Activated T-helper 1 cell treated with anti-CD3 and anti-CD28 coated beads, Interleukin-12 subunit alpha, Interleukin-12 subunit beta, Interleukin-2, Interleukin-4 antibody, amounts not matched to agents 30 ng/mL and 10 ng/mL and 1 ng/mL, durations not matched to agents 14 hours and 24 hours and 36 hours (primary cell): ENCODE results near the gene NRXN3. TPM values are rescaled to one million over a fixed set of nuclear protein-coding genes. Genes with fewer than 3 reads are reported as not detected.

Source experiments
- DNase-seq: peaks from one replicate; pipeline ENCODE4 v3.0.0; 2021; ENCODE audit warnings: low spot score
- H3K27ac Mint-ChIP-seq: one replicate; pipeline ENCODE4 v1.8.0; 2021; ENCODE audit warnings: mild to moderate bottlenecking, mixed read lengths
- H3K27me3 Mint-ChIP-seq: one replicate; pipeline ENCODE4 v1.8.0; 2022; ENCODE audit warnings: mild to moderate bottlenecking, moderate library complexity, mixed read lengths; ENCODE audit not compliant: insufficient read depth
- H3K36me3 Mint-ChIP-seq: one replicate; pipeline ENCODE4 v1.8.0; 2021; ENCODE audit warnings: low read depth, mixed read lengths
- H3K4me1 Mint-ChIP-seq: one replicate; pipeline ENCODE4 v1.8.0; 2021; ENCODE audit warnings: low read depth, mixed read lengths
- H3K4me3 Mint-ChIP-seq: one replicate; pipeline ENCODE4 v1.8.0; 2021; ENCODE audit warnings: mild to moderate bottlenecking, moderate library complexity, mixed read lengths
- H3K9me3 Mint-ChIP-seq: one replicate; pipeline ENCODE4 v1.8.0; 2021; ENCODE audit warnings: mixed read lengths
- intact Hi-C: fragments of 100-400 bp; cut with micrococcal nuclease; formaldehyde crosslinking; loops from one replicate; pipeline ENCODE4 v1.15.1; 2024
- total RNA-seq: library from RNA; stranded (reverse); gene quantifications from 2 replicates; pipeline ENCODE4 v1.2.3, GENCODE V29; 2022

NRXN3 gene
- total RNA-seq, 1 donor from 2014 or later: not detected

DNA sequence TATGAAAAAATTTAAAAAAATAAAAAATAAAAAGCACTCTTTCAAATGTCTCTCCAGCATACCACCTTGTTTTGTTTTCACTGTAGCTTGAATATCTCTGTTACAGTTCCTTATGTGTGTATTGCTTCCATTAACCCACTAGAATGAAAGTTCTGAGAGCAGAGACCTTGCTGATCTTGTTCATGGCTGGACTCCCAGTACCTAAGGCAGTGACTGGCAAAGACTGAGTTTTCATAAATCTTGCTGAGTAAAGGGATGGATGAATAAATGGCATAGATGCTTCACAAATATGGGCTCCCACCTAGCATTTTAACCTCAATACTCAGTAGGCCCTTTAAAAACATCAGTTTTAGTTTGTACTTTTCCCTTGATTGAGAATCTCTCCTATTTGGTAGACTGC is 1125.2 kb downstream of the NRXN3 start:
- no peak overlapping the region for H3K4me3 Mint-ChIP-seq
- intact Hi-C loops: no loop called here
- H3K27ac Mint-ChIP-seq: no peak overlapping the region
- H3K9me3 Mint-ChIP-seq: no peaks in the 10 kb centered on the region
- H3K27me3 Mint-ChIP-seq: no peaks in the 10 kb centered on the region
- no peaks in the 10 kb centered on the region for H3K4me1 Mint-ChIP-seq
- no peaks in the 10 kb centered on the region for H3K36me3 Mint-ChIP-seq
- no peak for DNase-seq

GRCh38 chr14:79298373-79298772 is 1128.2 kb downstream of the NRXN3 start:
- peaks cover 3% of the 10 kb centered on the region for H3K9me3 Mint-ChIP-seq
- H3K27ac Mint-ChIP-seq: no peak overlapping the region
- no peaks in the 10 kb centered on the region for H3K36me3 Mint-ChIP-seq
- intact Hi-C loops: no loop called here
- no peak for DNase-seq
- H3K27me3 Mint-ChIP-seq: no peaks in the 10 kb centered on the region
- H3K4me1 Mint-ChIP-seq: no peaks in the 10 kb centered on the region
- H3K4me3 Mint-ChIP-seq: no peak overlapping the region

- Mint-ChIP-seq H3K4me3 (no peak overlapping the region), H3K9me3 (peaks cover 3% of the 10 kb centered on the region), H3K27me3 (no peaks in the 10 kb centered on the region), H3K4me1 (no peaks in the 10 kb centered on the region), H3K27ac (no peak overlapping the region), H3K36me3 (no peaks in the 10 kb centered on the region)
- no peak for DNase-seq
- intact Hi-C loops: no loop called here
These were observed 1129.0 kb downstream of the NRXN3 start for GRCh38 chr14:79299162-79299561.

GRCh38 chr14:79304279-79304678 is 1134.1 kb downstream of the NRXN3 start:
- Mint-ChIP-seq H3K9me3 (peaks cover 6% of the 10 kb centered on the region), H3K4me1 (no peaks in the 10 kb centered on the region), H3K36me3 (no peaks in the 10 kb centered on the region), H3K27ac (no peak overlapping the region), H3K4me3 (no peak overlapping the region), H3K27me3 (no peaks in the 10 kb centered on the region)
- no peak for DNase-seq
- intact Hi-C loops: no loop called here

DNA sequence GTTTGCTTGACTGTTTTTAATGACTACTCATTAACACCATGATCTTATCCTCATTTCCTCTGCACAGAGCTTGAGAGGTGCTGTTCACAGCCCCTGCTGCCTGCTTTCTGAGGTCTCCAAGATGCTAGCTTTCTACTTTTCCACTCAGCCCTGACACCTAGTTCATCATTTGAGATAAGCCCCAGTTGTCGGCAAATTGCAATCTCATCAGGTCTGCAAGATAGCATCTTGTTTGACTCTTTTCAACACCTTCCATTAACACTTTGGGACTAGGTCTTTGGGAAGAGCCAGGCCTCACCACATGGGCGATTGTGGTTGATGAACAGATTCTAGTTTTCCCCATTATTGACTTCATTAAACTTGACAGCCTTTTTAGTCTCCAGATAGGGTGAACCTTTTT is 1136.4 kb downstream of the NRXN3 start:
- no peak overlapping the region for H3K27ac Mint-ChIP-seq
- H3K4me1 Mint-ChIP-seq: no peaks in the 10 kb centered on the region
- no peak for DNase-seq
- intact Hi-C loops: no loop called here
- H3K9me3 Mint-ChIP-seq: peaks cover 5% of the 10 kb centered on the region
- H3K27me3 Mint-ChIP-seq: no peaks in the 10 kb centered on the region
- H3K36me3 Mint-ChIP-seq: no peaks in the 10 kb centered on the region
- H3K4me3 Mint-ChIP-seq: no peak overlapping the region

DNA sequence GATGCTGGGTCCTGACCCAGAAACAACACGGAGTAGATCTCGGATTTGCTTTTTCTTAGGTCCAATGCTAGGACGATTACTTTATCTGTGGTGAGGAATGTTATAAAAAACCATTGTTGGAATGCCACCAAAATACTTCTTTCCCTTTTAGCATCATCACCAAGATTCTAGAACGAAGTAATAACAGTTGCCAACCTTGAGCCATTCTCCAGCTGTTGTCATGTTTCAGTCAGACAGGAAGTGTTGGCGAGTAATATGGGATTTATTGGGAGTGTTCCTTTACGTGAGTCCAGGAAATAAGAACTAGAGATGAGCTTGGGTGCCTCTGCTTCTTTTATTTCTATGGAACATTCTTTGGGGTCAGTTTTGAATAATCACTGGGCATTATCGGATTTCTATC is 1148.2 kb downstream of the NRXN3 start:
- Mint-ChIP-seq H3K9me3 (no peaks in the 10 kb centered on the region), H3K27ac (no peak overlapping the region), H3K36me3 (no peaks in the 10 kb centered on the region), H3K27me3 (no peaks in the 10 kb centered on the region), H3K4me1 (no peaks in the 10 kb centered on the region), H3K4me3 (no peak overlapping the region)
- intact Hi-C loops: no loop called here
- DNase-seq: no peak

DNA sequence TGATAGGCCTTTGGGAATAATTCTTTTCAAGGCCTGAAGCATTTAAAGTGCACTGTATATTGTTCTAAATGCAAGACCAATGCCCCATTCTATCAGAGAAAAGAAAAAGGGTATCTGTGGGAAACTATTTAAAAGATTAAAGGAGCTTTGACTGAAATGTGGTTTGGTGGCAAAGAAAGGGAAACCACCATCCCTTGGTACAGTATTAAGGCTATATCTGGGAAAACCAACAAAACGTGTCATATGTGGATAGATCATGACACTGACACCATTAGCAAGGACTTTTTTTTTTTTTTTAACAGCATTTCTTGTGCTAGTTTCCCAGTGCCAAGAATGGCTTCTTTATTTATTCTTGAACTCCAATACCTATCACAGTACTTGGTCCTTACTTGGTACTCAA is 1150.4 kb downstream of the NRXN3 start:
- Mint-ChIP-seq H3K9me3 (no peaks in the 10 kb centered on the region), H3K36me3 (no peaks in the 10 kb centered on the region), H3K4me3 (no peak overlapping the region), H3K4me1 (no peaks in the 10 kb centered on the region), H3K27ac (no peak overlapping the region), H3K27me3 (no peaks in the 10 kb centered on the region)
- intact Hi-C loops: no loop called here
- no peak for DNase-seq

GRCh38 chr14:79321070-79321469 is 1150.9 kb downstream of the NRXN3 start:
- Mint-ChIP-seq H3K27ac (no peak overlapping the region), H3K36me3 (no peaks in the 10 kb centered on the region), H3K27me3 (no peaks in the 10 kb centered on the region), H3K9me3 (no peaks in the 10 kb centered on the region), H3K4me1 (no peaks in the 10 kb centered on the region), H3K4me3 (no peak overlapping the region)
- DNase-seq: no peak
- intact Hi-C loops: no loop called here

GRCh38 chr14:79325071-79325470 is 1154.9 kb downstream of the NRXN3 start:
- H3K4me1 Mint-ChIP-seq: no peaks in the 10 kb centered on the region
- no peaks in the 10 kb centered on the region for H3K36me3 Mint-ChIP-seq
- intact Hi-C loops: no loop called here
- no peak overlapping the region for H3K27ac Mint-ChIP-seq
- H3K9me3 Mint-ChIP-seq: no peaks in the 10 kb centered on the region
- no peaks in the 10 kb centered on the region for H3K27me3 Mint-ChIP-seq
- H3K4me3 Mint-ChIP-seq: no peak overlapping the region
- no peak for DNase-seq

GRCh38 chr14:79325557-79325956 is 1155.4 kb downstream of the NRXN3 start:
- Mint-ChIP-seq H3K27me3 (no peaks in the 10 kb centered on the region), H3K9me3 (no peaks in the 10 kb centered on the region), H3K27ac (no peak overlapping the region), H3K4me1 (no peaks in the 10 kb centered on the region), H3K36me3 (no peaks in the 10 kb centered on the region), H3K4me3 (no peak overlapping the region)
- no peak for DNase-seq
- intact Hi-C loops: no loop called here

DNA sequence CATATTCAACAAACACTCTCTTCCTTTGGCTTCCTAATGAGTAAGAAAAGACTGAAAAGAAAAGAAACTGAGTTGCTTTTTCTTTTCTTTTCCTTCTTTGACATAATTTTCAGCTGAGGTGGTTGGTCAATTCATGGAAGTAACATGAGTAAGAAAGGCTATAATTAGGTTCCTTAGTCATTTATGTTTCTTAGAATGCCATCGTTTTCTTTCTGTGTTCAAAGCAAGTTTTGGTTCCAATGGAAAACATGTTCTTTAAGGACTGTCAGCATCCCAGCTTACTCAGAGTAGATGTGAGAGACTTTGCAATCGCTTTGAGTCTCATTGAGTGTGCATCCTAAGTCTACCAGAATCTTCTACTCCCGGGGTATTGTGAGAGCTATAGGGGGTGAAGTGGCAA is 1158.7 kb downstream of the NRXN3 start:
- Mint-ChIP-seq H3K27me3 (no peaks in the 10 kb centered on the region), H3K4me1 (no peaks in the 10 kb centered on the region), H3K36me3 (no peaks in the 10 kb centered on the region), H3K27ac (no peak overlapping the region), H3K9me3 (no peaks in the 10 kb centered on the region), H3K4me3 (no peak overlapping the region)
- no peak for DNase-seq
- intact Hi-C loops: no loop called here

DNA sequence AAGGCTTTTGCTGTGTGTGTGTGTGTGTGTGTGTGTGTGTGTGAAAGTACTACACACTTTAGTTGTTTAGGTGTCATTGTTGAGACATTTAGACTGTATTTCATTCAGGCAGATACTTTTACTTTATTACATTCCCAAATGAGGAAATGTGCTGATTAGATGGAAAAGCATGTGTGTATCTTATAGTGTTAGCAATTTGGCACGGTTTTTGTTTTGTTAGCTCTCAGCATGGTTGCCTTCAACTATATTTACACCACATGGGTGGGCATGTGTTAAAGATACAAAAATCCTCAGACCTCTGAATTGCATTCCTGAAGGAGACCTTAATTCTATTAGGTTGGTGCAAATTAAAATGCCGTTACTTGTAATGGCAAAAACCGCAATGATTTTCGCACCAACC is 1161.7 kb downstream of the NRXN3 start:
- DNase-seq: no peak
- no peak overlapping the region for H3K4me3 Mint-ChIP-seq
- H3K27me3 Mint-ChIP-seq: no peaks in the 10 kb centered on the region
- intact Hi-C loops: no loop called here
- H3K36me3 Mint-ChIP-seq: no peaks in the 10 kb centered on the region
- no peaks in the 10 kb centered on the region for H3K9me3 Mint-ChIP-seq
- no peak overlapping the region for H3K27ac Mint-ChIP-seq
- H3K4me1 Mint-ChIP-seq: no peaks in the 10 kb centered on the region

DNA sequence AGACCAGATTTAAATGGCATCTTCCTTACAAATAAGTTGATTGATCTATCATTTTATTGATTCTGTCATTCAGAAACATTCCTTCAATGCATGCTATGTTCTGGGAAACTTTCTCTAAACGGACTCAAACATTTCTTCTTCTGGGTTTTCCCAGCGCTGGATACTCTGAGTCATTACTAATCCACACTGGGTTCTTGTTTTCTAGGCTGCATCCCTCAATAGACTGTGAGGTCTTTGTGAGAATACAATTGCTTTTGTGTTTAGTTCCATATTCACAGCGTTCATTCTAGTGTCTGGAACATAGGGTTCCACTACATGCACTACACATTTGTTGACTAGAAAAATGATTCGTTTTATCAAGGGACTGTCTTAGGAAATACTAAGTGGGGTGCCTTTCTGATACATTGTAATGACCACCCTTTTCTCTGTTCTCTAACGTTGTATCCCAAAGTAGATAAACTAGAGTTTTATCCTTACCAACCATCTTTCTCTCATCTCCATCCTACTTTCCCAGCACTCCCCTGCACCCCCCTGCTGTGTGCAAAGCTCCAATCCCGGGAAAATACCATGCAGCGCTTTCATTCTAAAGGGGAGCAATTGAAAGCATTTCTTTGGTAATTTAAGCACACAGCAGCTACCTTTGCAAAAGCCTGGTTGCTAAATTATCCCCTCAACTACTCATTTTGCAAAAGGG is 1162.5 kb downstream of the NRXN3 start:
- DNase-seq: no peak
- Mint-ChIP-seq H3K4me3 (no peak overlapping the region), H3K27ac (no peak overlapping the region), H3K9me3 (no peaks in the 10 kb centered on the region), H3K4me1 (no peaks in the 10 kb centered on the region), H3K27me3 (no peaks in the 10 kb centered on the region), H3K36me3 (no peaks in the 10 kb centered on the region)
- intact Hi-C loops: no loop called here

DNA sequence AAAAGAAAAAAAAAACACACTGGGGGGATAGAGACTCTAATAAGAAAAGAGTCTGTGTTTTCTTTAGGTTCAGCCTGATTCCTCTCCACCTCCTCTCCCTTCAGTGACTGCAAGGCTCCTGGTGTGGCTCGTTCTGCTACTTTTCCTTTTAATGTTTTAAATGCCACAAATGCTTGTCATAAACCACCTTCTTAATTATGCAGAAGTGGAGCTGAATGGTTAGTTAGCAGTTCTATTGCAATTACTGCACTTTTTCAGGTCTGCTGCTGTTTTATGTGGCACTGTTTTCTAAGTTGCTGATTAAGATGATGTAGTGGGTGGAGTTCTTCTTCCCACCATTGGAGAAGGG is 1163.0 kb downstream of the NRXN3 start:
- H3K36me3 Mint-ChIP-seq: no peaks in the 10 kb centered on the region
- H3K4me1 Mint-ChIP-seq: no peaks in the 10 kb centered on the region
- H3K9me3 Mint-ChIP-seq: no peaks in the 10 kb centered on the region
- H3K27ac Mint-ChIP-seq: no peak overlapping the region
- no peaks in the 10 kb centered on the region for H3K27me3 Mint-ChIP-seq
- no peak overlapping the region for H3K4me3 Mint-ChIP-seq
- no peak for DNase-seq
- intact Hi-C loops: no loop called here
